ENCODE results near the gene GSC2. TPM values are rescaled to one million over a fixed set of nuclear protein-coding genes. Genes with fewer than 3 reads are reported as not detected.
A peak's percentile ranks its signal among the peaks of the same experiment; 100 is the strongest.

Gene GSC2
- total and polyA plus RNA-seq, 9 of the 15 experiments (the other 6 are each of a cell fraction or from before 2014, with no cell fraction given), result not detected

GRCh38 chr22:19174106-19175025 lies 24.3 kb upstream of the GSC2 start (continued):
- TF ChIP-seq ZHX1 (conservative IDR thresholded peaks at IDR 0.05; ENCODE audit: low read length), result peak; percentile 29; the same call in 1 of the 2 replicates
- TF ChIP-seq SMARCA4 (IDR thresholded peaks at IDR 0.05), result no peak
- TF ChIP-seq FIP1L1 (IDR thresholded peaks at IDR 0.05; ENCODE audit: low read depth, low read length, poor library complexity, severe bottlenecking), result no peak
- TF ChIP-seq CHD1 (IDR thresholded peaks at IDR 0.05; ENCODE audit: low read length), result peak; percentile 52
- TF ChIP-seq HNRNPK (IDR thresholded peaks at IDR 0.05; ENCODE audit: low read depth, low read length, poor library complexity, severe bottlenecking), result no peak
- no peak for TF ChIP-seq SP1 (CRISPR knock-in tag; IDR thresholded peaks at IDR 0.05)
- peak; percentile 4; the same call in 1 of the 2 replicates for TF ChIP-seq ZNF695 (CRISPR knock-in tag; IDR thresholded peaks at IDR 0.05)
- no peak for TF ChIP-seq ARID3A (IDR thresholded peaks at IDR 0.05; ENCODE audit: borderline replicate concordance, low read depth, low read length)
- 0 out of 2 replicates have a peak, but pooled peaks have one; percentile 25 for TF ChIP-seq ATF4 (CRISPR knock-in tag; IDR thresholded peaks at IDR 0.05)
- TF ChIP-seq ZNF407 (IDR thresholded peaks at IDR 0.05; ENCODE audit: low read depth), result no peak
- TF ChIP-seq RAD51 (IDR thresholded peaks at IDR 0.05; ENCODE audit: borderline replicate concordance, low read depth), result no peak

Data from K562 (cell line).